Stimulated activated CD8-positive, alpha-beta memory T cell treated with anti-CD3 and anti-CD28 coated beads, Interleukin-15, amount 100 ng/mL, for 24 hours (primary cell): ENCODE results near the gene ACR.

Experiments
- DNase-seq: peaks from one replicate; pipeline ENCODE4 v3.0.0-alpha.2; 2020; ENCODE audit warnings: low read depth

The ACR gene

DNA sequence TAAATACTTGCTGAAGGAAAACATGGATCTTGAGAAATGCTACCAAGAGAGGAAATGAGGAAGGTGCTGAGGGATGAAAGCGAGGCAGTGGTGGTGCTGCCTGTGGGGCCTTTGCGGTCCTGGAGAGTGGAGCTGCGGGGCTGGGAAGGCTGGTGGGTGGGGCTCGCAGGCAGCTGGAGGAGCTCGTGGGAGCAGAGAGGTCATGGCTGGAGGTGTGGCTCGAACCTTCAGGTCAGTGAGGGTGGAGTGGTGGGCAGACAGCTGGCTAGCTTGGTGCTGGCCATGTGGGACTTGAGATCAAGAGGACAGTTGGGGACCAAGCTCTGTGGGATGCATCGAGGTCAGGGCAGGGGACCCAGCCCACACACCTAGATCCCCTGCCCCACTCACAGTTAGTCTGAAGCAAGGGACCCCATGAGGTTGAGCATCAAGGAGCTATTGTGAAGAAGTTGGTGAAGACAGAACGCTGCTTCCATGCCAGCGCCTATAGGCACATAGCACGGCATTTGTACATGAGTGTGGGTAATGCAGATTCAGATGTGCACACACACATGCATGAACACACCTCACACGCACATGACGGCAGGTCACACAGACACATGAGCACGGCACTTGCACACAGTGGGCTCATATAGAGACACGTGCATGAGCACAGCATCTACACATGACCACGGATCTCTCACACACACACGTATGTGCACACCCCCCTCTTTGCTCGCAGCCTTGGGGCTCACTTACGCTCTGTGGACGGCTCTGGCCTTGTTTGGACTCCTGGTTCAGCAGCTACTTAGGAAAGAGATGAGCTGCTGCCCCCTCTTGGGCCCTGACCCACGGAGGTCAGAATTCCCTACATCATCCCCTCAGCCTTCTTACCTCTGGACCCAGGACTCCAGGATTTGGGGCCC lies 34.9 kb upstream of the ACR start:
- DNase-seq = no peak

DNA sequence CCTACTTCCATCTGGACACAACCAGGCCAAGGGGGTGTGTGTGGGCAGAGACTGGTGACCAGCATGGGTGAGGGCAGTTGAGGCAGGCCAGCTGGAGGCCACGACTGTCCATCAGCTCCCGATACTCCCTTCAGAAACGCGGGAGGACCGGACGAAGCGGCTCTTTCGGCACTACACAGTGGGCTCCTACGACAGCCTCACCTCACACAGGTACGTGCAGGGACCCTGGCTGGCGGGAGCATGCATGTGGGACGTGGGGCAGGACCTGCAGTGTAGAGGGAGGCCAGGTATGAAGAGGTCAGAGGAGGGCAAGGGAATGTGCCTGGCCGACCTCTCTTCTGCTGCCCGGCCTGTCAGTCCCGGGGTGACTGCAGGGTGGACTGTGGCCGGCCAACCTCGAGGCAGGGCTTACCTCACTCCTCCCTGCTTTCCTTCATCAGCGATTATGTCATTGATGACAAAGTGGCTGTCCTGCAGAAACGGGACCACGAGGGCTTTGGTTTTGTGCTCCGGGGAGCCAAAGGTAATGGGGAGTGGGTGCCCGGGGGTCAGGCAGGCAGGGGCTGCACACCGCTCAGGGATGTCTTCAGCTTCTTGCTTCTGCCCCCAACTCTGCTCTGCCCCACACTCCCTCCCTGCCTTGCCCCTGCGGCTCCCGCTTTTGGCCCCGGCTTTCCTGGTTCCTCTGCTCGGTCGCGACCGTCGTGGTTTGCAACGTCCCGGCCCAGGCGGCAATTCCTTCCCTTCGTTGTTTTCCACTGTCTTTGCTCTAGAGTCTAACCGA lies 34.1 kb upstream of the ACR start:
- DNase-seq = no peak

- no peak for DNase-seq
These were observed 33.3 kb upstream of the ACR start for GRCh38 chr22:50704510-50705218.

GRCh38 chr22:50705219-50705691 lies 32.7 kb upstream of the ACR start:
- DNase-seq = no peak

GRCh38 chr22:50705851-50706351 lies 32.1 kb upstream of the ACR start:
- no peak for DNase-seq

GRCh38 chr22:50706481-50707125 lies 31.4 kb upstream of the ACR start:
- DNase-seq = no peak

DNA sequence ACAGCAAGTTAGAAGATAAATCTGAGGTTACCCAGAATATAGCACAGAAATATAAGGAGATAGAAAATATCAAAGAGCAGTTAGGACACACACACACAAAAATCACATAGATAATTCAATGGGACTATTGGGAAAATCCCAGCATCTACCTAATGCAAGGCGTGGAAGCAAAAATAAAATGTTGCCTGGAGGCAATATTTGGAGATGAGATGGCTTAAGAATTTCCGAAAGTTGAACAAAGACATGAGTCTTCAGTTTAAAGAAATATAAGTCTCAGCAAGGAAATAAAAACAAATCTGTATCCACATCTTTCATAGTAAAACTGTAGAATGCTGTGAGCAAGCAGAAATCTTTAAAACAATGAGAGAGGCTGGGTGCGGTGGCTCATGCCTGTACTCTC lies 29.5 kb upstream of the ACR start:
- no peak for DNase-seq

GRCh38 chr22:50708996-50709395 lies 29.0 kb upstream of the ACR start:
- no peak for DNase-seq

- no peak for DNase-seq
These were observed 27.8 kb upstream of the ACR start for GRCh38 chr22:50710221-50710620.

- DNase-seq = no peak
These were observed 27.1 kb upstream of the ACR start for GRCh38 chr22:50710886-50711285.

DNA sequence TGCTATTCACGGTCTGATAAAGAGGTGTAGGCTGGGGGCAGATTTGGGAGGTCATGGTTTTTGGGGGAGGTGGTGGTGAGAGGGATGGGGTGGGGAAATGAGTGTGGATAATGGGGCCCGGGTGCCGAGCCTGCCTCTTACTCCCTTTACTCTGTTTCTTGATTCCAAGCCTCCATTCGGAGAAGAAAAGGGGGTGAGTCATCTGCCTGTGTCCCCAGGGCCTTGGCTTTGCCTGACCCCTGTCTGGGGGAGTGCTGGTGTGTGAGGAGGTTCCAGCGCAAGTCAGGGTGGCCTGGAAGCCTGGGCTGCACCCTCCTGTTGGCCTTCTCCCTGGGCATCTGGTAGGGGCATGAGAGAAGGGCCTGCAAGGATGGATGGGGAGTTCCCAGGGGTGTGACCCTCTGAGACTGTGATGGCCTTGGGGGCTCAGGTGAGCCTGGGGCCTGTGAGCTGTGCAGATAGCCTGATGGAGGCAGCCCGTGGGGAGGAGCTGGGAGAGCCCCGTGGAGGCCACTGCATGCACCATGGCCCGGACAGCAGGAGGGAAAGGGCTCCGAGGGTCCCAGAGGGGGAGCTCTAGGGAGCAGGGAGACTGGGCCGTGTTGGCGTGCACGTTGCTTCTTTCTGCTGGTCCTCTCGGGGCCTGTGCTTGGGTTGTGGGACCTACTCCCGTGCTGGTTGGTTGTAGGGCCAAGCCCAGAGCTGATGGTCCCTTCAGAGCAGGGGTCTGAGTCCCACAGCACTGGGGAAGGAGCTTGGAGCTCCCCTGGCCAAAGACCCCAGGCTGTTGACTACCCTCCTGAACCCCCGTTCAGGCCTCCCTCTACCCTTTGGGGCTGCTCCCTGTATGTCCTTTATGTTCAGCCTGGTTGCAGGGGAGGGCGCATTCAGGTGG lies 26.3 kb upstream of the ACR start:
- DNase-seq = no peak

DNA sequence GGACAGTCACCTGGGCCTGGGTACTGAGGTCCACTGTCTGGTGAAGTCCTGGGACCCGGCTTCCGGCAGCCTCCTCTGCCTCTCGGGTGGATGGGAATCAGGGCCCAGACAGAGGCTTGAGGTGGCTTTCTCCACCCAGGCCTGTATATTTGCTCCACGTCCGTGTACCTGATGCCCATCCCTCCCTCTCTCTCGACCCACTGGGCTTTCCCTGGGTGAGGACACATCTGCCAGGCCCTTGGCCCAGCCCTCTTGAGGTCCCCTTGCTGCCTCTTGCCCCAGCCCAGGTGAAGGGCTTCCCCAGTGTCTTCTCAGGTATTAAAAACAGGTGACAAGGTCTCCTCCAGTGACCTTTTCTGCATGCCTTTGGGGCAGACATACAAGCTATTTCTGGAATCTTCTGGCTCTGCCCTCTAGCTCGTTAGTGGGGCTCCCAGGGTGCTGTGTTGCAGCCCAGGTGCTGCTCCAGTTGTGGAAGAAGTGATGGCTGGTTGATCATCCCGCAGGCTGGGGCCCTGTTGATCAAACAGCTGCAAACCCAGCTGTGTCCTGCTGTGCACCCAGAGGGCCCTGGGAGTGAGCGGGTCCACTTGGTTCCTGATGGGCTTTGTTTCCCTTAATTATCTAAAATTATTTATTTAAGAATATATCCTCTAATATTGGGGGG lies 25.5 kb upstream of the ACR start:
- DNase-seq = no peak

GRCh38 chr22:50713008-50713385 lies 25.0 kb upstream of the ACR start:
- DNase-seq = no peak

GRCh38 chr22:50713571-50714056 lies 24.4 kb upstream of the ACR start:
- DNase-seq = no peak

DNA sequence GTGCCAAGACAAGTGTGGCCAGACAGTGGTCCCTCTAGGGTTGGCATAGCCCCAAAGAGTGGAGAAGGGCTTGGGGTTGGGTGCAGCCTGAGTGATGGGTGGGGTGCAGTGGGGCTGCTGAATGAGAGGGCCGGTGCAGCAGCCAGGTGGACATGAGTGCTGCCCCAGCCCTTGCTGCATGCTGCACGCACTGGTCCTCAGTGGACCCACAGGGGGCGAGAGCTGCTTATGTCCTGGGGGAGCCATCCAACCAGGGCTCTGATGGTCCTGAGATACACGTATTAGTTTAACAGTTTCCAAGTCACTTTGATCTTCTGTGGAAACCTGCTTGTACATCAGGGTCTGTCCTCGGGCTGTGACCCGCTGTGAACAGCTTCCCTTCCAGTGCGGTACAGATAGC lies 23.9 kb upstream of the ACR start:
- no peak for DNase-seq

DNA sequence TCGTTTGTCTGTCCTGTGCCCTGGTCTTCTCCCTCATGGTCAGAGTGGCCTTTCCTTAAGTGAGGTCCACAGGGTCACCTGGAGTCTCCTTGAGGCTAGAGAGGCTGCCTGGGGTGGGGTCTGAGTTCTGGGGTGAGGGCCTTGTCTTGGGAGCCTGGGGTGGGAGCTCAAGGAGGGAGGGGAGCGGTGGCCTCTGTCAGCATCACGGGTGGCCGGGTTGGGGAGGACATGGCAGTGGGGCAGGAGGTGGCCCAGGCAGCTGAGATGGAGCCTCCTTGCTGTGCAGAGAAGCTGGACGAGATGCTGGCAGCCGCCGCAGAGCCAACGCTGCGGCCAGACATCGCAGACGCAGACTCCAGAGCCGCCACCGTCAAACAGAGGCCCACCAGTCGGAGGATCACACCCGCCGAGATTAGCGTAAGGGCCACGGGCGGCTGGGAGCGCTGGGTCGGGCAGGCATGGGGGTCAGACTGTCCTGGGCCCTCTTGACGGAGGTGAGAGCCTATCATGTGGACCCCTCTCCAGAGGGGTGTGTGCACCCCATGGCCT lies 23.3 kb upstream of the ACR start:
- DNase-seq = no peak

- DNase-seq = no peak
These were observed 22.8 kb upstream of the ACR start for GRCh38 chr22:50715250-50715649.

DNA sequence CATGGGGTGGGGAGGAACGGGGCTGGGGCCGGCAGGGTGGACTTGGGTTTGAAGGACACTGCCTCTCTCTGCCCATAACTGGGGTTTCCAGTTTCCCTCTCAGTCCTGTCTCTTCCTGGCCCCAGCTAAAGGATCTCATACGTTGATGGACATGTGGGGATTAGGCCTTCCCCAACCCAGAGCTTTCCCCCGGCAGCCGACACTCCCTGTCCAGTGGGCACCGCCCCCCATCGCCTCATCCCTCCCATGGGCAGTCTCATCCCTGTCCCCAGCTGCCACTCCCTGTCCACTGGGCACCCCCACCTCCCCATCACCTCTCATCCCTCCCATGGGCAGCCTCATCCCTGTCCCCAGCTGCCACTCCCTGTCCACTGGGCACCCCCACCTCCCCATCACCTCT lies 22.2 kb upstream of the ACR start:
- DNase-seq = no peak

- no peak for DNase-seq
These were observed 21.5 kb upstream of the ACR start for GRCh38 chr22:50716290-50717024.
